Measurements from ENCODE around the gene CWC27. TPM values are rescaled to one million over a fixed set of nuclear protein-coding genes. Genes with fewer than 3 reads are reported as not detected.
"Not testable (repeated sequence)": the region's sequence is repeated elsewhere in the genome, so short reads cannot be mapped to it uniquely, and the experiment has no call there.

The CWC27 gene
- polyA plus RNA-seq, 3 donors = 44.1 to 47.6 (median 45.9) TPM

- no peak for DNase-seq (ENCODE audit: low read depth in 3 of 3, low spot score in 2 of 3)
Observed at GRCh38 chr5:64786372-64786771, 17.6 kb downstream of the CWC27 start.

- no peak for DNase-seq (ENCODE audit: low read depth in 3 of 3, low spot score in 2 of 3)
Observed at GRCh38 chr5:64788156-64788555, 19.4 kb downstream of the CWC27 start.

- no peak for DNase-seq (ENCODE audit: low read depth in 3 of 3, low spot score in 2 of 3)
Observed at GRCh38 chr5:64789457-64789856, 20.7 kb downstream of the CWC27 start.

GRCh38 chr5:64790210-64790609 lies 21.5 kb downstream of the CWC27 start:
- no peak for DNase-seq (ENCODE audit: low read depth in 3 of 3, low spot score in 2 of 3)

- DNase-seq (ENCODE audit: low read depth in 3 of 3, low spot score in 2 of 3) = no peak
Observed at GRCh38 chr5:64792469-64792868, 23.7 kb downstream of the CWC27 start.

GRCh38 chr5:64794053-64794770 lies 25.5 kb downstream of the CWC27 start:
- DNase-seq (ENCODE audit: low read depth in 3 of 3, low spot score in 2 of 3) = no peak

- DNase-seq (ENCODE audit: low read depth in 3 of 3, low spot score in 2 of 3) = no peak
Observed at GRCh38 chr5:64796301-64796700, 27.6 kb downstream of the CWC27 start.

- DNase-seq (ENCODE audit: low read depth in 3 of 3, low spot score in 2 of 3) = no peak
Observed at GRCh38 chr5:64800926-64801325, 32.2 kb downstream of the CWC27 start.

GRCh38 chr5:64806537-64806936 lies 37.8 kb downstream of the CWC27 start:
- no peak for DNase-seq (ENCODE audit: low read depth in 3 of 3, low spot score in 2 of 3)

GRCh38 chr5:64807520-64807919 lies 38.8 kb downstream of the CWC27 start:
- DNase-seq (ENCODE audit: low read depth in 3 of 3, low spot score in 2 of 3) = no peak

- DNase-seq (ENCODE audit: low read depth in 3 of 3, low spot score in 2 of 3) = peak; percentile 10 to 21 (median 16)
Observed at GRCh38 chr5:64811050-64811640, 42.4 kb downstream of the CWC27 start.

GRCh38 chr5:64814073-64814472 lies 45.3 kb downstream of the CWC27 start:
- no peak for DNase-seq (ENCODE audit: low read depth in 3 of 3, low spot score in 2 of 3)

- no peak for DNase-seq (ENCODE audit: low read depth in 3 of 3, low spot score in 2 of 3)
Observed at GRCh38 chr5:64818245-64818644, 49.5 kb downstream of the CWC27 start.

GRCh38 chr5:64819345-64819744 lies 50.6 kb downstream of the CWC27 start:
- not testable (repeated sequence) for DNase-seq (ENCODE audit: low read depth in 3 of 3, low spot score in 2 of 3)

GRCh38 chr5:64822320-64822719 lies 53.6 kb downstream of the CWC27 start:
- no peak for DNase-seq (ENCODE audit: low read depth in 3 of 3, low spot score in 2 of 3)

- DNase-seq (ENCODE audit: low read depth in 3 of 3, low spot score in 2 of 3) = no peak
Observed at GRCh38 chr5:64826541-64826940, 57.8 kb downstream of the CWC27 start.

- DNase-seq (ENCODE audit: low read depth in 3 of 3, low spot score in 2 of 3) = no peak
Observed at GRCh38 chr5:64827703-64828102, 59.0 kb downstream of the CWC27 start.

GRCh38 chr5:64830650-64831049 lies 61.9 kb downstream of the CWC27 start:
- DNase-seq (ENCODE audit: low read depth in 3 of 3, low spot score in 2 of 3) = not testable (repeated sequence)

- no peak for DNase-seq (ENCODE audit: low read depth in 3 of 3, low spot score in 2 of 3)
Observed at GRCh38 chr5:64831996-64832395, 63.3 kb downstream of the CWC27 start.

GRCh38 chr5:64834037-64834436 lies 65.3 kb downstream of the CWC27 start:
- DNase-seq (ENCODE audit: low read depth in 3 of 3, low spot score in 2 of 3) = no peak

- DNase-seq (ENCODE audit: low read depth in 3 of 3, low spot score in 2 of 3) = no peak
Observed at GRCh38 chr5:64834611-64835010, 65.9 kb downstream of the CWC27 start.

- no peak for DNase-seq (ENCODE audit: low read depth in 3 of 3, low spot score in 2 of 3)
Observed at GRCh38 chr5:64835266-64835665, 66.5 kb downstream of the CWC27 start.

Data from right renal cortex interstitium (tissue), 3 donors.